NCI-H2171 treated with DMSO at 0.1 percent for 48 hours (cell line): ENCODE results near the gene UBASH3B.

ENCODE experiments used
- DNase-seq: peaks from one replicate; lab custom pipeline; 2025; lab: John Stamatoyannopoulos, UW

The UBASH3B gene

DNA sequence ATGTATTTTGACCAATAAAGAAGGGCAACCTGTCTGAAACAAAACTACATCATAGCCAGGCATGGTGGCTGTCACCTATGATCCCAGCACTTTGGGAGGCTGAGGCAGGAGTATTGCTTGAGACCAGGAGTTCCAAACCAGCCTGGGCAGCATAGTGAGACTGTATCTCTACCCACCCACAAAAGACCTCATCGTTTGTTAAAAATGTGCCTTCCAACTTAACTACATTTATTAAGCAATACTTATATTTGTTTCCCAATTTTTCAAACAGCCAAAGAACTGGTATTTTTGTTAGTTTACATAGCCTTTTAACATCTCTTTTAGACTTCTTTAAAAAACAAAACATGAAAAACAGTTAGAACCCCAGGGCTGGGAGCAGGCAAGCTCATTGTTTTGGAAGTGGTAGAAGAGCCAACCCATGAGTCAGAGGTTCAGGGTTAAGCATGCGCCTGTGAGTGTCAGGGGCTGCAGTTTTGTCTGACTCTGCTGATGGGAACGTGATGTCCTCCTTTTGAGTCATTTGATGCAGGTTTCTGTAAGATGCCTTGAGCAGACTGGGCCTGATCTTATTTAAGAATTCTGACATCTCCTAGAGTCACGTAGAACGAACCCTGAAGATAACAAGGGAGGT lies 128.9 kb downstream of the UBASH3B start:
- DNase-seq = no peak

DNA sequence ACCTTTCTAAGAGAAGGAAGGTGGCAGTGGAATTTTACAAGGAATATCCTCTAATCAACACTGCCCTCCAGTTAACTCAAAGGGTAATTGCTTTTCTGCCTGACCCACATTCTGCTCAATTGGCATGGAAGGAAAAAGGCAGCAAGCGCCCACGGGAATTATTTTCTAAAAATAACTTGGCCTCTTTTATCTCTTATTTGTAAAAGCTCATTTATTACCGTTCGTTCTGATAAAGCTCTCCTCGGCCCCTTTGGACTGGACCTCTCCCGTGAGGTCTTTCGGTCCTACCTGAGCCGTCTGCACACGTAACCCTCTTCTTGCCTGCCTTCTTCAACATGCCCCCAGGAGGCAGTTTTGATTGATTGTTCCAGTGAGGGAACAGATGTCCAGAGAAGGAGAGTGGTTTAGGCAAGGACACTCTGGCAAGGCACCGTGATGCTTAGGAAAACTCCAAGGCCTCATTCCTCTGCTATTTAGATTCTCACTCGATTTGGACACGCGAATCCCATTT lies 129.6 kb downstream of the UBASH3B start:
- no peak for DNase-seq

GRCh38 chr11:122786896-122787295 lies 131.4 kb downstream of the UBASH3B start:
- DNase-seq = no peak

DNA sequence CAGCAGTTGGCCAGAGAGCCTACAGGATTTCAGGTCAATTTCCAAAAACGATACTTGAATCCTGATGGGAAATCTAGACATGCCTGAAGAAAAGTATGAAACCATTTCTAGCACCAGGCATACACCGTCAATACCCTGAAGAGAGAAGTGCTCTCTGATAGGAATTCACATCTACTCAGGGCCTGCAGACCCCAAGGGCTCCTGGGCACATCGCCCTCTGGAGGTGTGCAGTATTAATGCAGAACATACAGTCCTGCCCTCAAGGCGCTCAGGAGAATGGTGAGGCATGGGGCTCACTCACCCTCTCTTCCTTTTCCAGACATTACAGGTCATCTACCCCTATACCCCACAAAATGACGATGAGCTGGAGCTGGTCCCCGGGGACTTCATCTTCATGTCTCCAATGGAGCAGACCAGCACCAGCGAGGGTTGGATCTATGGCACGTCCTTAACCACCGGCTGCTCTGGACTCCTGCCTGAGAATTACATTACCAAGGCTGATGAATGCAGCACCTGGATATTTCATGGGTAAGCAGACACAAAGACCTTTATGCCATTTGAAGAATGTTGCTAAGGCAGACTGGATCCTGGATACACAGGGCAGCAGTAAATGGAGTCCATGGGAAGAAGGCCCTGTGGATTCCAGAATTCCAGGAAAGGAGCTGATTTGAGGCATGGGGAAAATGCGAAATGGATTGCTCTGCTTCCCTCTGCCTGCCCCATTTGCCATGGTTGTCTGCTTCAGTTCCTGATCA lies 133.4 kb downstream of the UBASH3B start:
- no peak for DNase-seq

DNA sequence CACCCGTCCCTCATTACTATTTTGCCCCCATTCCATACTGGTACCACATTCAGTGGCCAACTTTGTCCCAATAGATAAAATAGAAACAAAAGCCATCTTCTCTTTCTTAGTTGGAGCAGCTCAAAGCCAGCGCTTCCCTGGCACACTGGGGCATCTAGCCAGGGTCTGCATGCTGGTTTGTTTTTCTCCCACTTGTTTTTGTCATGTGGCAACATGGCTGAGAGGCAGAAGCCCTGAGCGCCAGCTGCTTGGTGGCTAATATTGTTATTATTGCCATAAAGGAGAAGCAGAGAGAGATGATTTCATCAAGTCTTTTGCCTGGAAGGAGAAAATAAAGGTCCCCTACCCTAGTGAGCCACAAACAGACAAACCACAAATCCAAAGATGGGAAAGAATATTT lies 134.4 kb downstream of the UBASH3B start:
- DNase-seq = no peak

- no peak for DNase-seq
Measured at GRCh38 chr11:122791411-122791810, 135.9 kb downstream of the UBASH3B start.

DNA sequence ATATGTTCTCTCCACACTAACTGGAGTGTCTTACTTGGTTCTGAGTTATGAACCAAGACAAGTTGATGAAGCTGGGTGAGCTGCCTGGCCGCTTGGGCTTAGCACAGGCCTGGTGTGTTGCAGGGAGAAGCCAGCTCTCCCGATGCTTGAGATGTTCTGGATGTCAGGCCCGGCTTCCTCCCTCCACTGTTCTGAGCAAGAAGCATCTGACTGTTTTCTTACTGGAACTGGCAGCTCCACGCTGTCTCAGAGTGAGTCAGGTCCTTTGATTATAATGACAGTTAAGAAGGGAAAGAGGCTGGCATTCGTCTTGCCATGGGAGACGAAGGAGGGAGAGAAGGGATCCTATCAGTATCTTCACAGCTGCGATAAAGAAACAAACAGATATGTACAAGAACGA lies 136.3 kb downstream of the UBASH3B start:
- DNase-seq = no peak

DNA sequence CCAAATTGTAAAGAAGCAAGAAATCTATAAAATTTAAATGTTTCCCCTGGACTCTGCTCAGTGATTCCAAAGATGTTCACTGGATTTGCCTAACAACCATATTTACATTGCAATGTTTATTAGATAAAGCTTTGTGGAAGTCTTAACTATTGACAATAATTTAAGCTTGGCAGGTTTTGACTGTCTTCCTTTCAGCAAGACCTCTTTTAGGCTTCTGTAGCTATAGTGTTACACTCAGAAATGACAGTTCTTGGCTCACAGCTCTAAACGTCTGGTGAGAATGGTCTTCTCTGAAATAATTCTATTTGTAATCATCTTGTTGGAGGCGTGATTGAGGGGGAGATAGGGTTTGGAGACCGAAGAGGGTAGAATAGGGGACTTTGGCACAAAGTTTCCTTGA lies 138.0 kb downstream of the UBASH3B start:
- no peak for DNase-seq

DNA sequence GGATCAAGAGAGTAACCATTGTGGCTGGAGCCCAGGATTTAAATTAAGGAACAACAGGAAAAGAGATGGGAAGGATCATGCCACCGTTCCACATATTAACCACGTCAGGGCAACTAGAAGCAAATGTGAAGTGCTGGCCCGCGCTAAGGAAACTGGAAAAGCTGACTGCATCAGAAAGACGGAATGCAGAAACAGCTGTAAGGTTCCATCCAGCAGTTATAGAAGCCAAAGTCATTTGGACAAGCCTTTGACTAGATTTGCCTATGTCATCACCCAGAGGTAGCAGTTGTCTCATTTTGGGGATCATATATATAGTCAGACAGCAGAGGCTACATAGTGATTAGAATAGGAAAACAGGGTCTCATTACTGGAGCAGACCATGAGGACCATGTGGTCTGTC lies 139.8 kb downstream of the UBASH3B start:
- no peak for DNase-seq

DNA sequence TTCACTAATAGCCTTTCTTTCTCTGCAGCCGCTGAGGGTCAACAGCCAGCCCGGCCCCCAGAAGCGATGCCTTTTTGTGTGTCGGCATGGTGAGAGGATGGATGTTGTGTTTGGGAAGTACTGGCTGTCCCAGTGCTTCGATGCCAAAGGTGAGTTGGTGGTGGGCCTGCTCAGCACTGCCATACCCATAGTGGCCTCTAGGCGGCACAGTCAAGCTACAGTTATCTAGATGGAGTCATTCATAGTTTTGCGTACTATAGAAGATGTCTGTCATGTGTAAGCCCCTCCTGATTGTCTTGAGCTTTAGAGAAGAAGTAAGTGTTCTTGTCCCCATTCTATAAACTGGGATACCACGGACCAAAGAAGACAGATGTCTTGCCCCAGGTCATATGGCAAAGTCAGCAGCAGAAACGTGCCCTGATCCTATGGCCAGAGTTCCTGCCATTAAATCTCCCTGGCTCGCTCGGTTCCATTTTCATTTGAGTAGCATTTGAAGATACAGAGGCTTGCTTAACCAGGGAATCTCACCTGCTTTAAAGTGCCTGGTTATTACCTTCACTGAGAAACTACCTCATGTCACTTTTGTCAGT lies 140.7 kb downstream of the UBASH3B start:
- DNase-seq = no peak

- no peak for DNase-seq
Measured at GRCh38 chr11:122797651-122798050, 142.1 kb downstream of the UBASH3B start.

DNA sequence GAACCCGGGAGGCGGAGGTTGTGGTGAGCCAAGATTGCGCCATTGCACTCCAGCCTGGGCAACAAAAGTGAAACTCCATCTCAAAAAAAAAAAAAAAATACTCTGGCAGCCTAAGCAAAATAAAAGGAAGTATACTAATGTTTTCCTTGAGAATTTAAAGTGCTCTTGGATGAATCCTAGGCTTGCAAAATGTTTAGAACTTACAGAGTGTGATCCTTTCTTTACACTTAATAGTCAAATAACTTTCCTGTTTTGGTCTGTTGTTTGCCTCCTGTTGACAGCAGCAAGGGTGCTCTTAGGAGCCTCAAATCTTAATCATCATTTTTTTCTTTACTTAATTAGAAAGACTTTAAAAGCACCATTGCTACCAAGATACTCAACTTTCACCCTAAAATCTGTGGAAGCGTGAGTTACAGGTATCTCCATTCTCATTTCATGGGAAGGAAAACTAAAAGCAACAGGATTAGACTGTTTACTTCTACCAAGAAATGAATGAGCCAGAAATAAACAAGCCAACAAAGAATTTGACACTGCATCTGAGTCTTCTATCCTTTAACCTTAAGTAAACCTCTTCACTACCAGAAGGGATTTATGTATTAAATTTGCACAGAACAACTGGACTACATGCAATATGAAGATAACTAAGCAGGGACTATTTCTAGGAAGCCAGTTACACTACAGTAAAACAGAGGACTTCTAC lies 144.0 kb downstream of the UBASH3B start:
- no peak for DNase-seq

DNA sequence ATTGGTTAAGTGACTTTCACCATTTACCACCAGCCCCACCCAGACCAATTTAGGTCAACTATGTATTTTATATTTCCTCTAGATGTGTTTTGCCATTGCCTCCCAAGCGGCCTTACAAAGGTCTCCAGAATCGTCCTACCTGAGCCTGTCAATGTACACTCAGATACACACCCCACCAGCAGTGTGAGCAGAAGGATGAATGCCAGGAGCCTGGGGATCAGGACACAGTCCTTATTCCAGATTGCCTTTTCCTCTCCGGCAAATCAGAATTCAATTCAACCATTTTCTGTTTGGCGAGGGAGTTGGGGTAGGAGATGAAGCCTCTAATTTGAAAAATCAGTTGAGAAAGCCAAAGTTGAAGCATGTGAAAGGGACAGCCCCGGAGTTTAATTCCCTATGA lies 147.4 kb downstream of the UBASH3B start:
- DNase-seq = no peak

GRCh38 chr11:122803306-122803705 lies 147.8 kb downstream of the UBASH3B start:
- no peak for DNase-seq

GRCh38 chr11:122803716-122804115 lies 148.2 kb downstream of the UBASH3B start:
- no peak for DNase-seq

- no peak for DNase-seq
Measured at GRCh38 chr11:122804161-122804560, 148.6 kb downstream of the UBASH3B start.

DNA sequence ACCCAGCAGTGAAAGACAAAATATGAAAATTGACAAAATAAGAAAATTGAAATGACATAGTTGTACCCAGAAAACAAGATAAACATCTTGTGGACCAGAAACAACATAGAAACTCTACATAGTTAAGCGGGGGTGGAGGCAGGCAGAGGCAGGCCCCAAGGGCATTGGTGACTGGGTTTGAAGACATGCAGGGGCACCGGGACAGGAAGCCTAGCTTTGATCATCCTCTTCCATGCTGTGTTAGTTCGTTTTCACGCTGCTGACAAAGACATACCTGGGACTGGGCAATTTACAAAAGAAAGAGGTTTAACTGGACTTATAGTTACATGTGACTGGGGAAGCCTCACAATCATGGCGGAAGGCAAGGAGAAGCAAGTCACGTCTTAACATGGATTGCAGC lies 149.3 kb downstream of the UBASH3B start:
- DNase-seq = no peak

GRCh38 chr11:122807731-122808477 lies 152.4 kb downstream of the UBASH3B start:
- no peak for DNase-seq

DNA sequence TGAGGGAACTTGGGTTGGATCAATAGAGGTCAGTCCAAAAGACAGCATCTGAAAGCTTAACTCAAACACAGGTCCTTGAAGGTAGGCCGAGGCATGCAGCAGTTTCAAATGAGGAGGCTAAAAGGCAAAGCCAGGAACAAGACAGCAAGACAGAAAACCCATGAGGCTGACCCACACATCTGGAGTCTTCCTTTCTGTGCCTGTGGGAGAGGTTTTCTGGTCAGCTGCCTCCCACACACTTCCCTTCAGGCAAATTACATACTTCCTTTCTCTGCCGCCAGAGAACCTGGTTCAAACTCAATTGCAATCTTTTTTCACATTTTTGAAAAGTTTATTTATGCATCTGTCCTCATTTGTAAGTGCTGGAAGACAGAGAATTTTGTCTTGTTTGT lies 153.0 kb downstream of the UBASH3B start:
- no peak for DNase-seq

GRCh38 chr11:122809866-122810265 lies 154.3 kb downstream of the UBASH3B start:
- no peak for DNase-seq

- DNase-seq = no peak
Measured at GRCh38 chr11:122811721-122812120, 156.2 kb downstream of the UBASH3B start.

DNA sequence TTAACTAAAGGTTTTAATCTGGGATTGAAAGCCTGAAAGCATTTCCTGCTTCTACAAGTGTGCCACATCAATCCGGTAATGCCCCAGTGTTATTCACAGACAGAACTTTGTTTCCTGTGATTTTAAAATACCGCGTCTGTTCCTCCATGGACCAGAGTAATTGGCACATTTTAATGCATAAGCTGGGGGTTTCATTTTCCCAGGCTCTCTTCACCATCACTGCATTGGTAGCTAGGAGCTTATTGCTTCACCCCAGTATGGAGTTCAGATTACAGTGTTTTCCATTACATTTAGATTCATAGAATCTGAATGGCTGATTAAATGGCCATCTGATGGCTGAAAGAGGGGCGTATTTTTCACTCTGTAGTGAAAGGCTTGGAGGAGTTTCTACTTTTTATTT lies 157.1 kb downstream of the UBASH3B start:
- DNase-seq = no peak
